SH-SY5Y (cell line): Measurements from ENCODE around the gene IL23R.

Experiments
- GATA2 ChIP-seq: IDR thresholded peaks from 2 replicates; pipeline ENCODE4 v1.6.1; 2011; ENCODE audit warnings: mild to moderate bottlenecking, low read depth, low read length
- GATA3 ChIP-seq: IDR thresholded peaks from 2 replicates; pipeline ENCODE4 v1.6.1; 2011; ENCODE audit warnings: low read depth, mild to moderate bottlenecking, low read length, moderate library complexity

DNA sequence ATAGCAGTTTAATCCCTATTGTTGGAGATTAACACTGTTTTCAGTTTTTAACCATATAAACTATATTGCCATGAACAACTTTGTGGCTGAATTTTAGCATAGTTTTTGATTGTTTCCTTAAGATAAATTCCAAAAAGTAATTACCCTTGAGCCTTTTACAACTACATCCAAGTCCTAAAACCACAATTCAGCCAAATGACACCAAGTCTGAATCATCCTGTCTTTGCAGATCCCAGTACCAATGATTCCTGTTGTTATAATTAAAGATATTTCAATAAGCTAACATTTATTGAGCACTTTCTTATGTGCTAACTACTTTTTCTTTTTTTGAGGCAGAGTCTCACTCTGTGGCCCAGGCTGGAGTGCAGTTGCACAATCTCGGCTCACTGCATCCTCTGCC, 35.6 kb downstream of the IL23R start:
- TF ChIP-seq GATA2 (no peak), GATA3 (no peak)
